ENCODE results near the gene RFK.

Gene RFK

DNA sequence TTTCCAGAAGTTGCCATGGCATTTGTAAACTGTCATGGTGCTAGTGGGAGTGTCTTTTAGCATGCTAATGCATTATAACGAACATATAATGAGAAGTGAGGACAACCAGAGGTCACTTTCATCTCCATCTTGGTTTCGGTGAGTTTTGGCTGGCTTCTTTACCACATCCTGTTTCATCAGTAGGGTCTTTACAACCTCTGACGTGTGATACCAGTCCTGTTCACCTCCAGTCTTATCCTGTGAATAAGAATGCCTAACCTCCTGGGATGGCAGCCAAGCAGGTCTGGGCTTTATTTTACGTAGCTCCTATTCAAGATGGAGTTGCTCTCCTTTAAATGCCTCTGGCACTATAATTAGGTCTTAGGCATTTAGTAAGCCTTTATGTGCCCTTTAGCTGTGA is 20.4 kb upstream of the RFK start:
- H3K4me3 ChIP-seq (ENCODE audit: low read depth, low read length): no peak overlapping the region
- DNase-seq (ENCODE audit: low read depth): peak; percentile 46
- TF ChIP-seq, protein P1, sequence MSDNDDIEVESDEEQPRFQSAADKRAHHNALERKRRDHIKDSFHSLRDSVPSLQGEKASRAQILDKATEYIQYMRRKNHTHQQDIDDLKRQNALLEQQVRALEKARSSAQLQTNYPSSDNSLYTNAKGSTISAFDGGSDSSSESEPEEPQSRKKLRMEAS (IDR thresholded peaks at IDR 0.05; ENCODE audit: low read depth, low read length): no peak
- TF ChIP-seq, protein P2, sequence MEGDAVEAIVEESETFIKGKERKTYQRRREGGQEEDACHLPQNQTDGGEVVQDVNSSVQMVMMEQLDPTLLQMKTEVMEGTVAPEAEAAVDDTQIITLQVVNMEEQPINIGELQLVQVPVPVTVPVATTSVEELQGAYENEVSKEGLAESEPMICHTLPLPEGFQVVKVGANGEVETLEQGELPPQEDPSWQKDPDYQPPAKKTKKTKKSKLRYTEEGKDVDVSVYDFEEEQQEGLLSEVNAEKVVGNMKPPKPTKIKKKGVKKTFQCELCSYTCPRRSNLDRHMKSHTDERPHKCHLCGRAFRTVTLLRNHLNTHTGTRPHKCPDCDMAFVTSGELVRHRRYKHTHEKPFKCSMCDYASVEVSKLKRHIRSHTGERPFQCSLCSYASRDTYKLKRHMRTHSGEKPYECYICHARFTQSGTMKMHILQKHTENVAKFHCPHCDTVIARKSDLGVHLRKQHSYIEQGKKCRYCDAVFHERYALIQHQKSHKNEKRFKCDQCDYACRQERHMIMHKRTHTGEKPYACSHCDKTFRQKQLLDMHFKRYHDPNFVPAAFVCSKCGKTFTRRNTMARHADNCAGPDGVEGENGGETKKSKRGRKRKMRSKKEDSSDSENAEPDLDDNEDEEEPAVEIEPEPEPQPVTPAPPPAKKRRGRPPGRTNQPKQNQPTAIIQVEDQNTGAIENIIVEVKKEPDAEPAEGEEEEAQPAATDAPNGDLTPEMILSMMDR (IDR thresholded peaks at IDR 0.05; ENCODE audit: low read depth, low read length): no peak
- TF ChIP-seq MYC (IDR thresholded peaks at IDR 0.05; ENCODE audit: low read depth, low read length): no peak
- no peak for TF ChIP-seq POLR2A (IDR thresholded peaks at IDR 0.05; ENCODE audit: extremely low read depth, insufficient read length)

DNA sequence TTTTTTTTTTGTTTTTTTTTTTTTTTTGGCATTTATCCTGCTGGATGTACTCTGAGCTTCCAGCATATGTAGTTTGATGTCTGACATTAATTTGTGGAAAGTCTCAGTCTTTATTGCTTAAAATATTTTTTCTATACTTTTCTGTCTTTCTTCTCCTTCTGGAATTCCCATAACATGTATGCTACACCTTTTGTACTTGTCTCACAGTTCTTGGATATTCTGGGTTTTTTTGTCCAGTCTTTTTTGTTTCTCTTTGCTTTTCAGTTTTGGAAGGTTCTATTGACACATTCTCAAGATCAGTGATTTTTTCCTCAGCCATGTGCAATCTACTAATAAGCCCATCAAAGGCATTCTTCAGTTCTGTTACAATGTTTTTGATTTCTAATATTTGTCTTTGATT is 19.4 kb upstream of the RFK start:
- H3K4me3 ChIP-seq (ENCODE audit: low read depth, low read length): no peak overlapping the region
- TF ChIP-seq POLR2A (IDR thresholded peaks at IDR 0.05; ENCODE audit: extremely low read depth, insufficient read length) (no peak), MYC (IDR thresholded peaks at IDR 0.05; ENCODE audit: low read depth, low read length) (no peak)
- TF ChIP-seq, protein P1 (IDR thresholded peaks at IDR 0.05; ENCODE audit: low read depth, low read length): no peak
- TF ChIP-seq, protein P2 (IDR thresholded peaks at IDR 0.05; ENCODE audit: low read depth, low read length): no peak
- no peak for DNase-seq (ENCODE audit: low read depth)

DNA sequence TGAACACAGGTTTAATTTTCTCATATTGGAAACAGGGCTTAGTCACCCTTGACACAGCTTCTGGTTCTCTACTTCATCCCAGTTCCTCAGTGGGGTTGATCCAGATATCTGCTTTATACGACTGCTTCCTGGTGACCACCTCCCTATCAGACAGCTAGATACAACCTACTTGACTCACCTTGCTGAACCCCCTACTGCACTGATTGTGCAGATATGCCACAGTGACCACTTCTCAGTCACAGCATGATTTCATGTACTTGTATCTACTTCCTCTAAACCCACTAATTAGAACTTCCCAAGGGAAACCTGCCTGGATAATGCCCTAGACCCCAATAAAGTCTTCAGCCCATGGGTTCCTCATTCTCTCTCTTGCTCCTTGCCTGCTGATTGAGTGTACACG is 18.4 kb upstream of the RFK start:
- H3K4me3 ChIP-seq (ENCODE audit: low read depth, low read length): no peak overlapping the region
- peak; percentile 38 for DNase-seq (ENCODE audit: low read depth)
- TF ChIP-seq, protein P1 (IDR thresholded peaks at IDR 0.05; ENCODE audit: low read depth, low read length): no peak
- TF ChIP-seq MYC (IDR thresholded peaks at IDR 0.05; ENCODE audit: low read depth, low read length) (no peak), POLR2A (IDR thresholded peaks at IDR 0.05; ENCODE audit: extremely low read depth, insufficient read length) (no peak)
- TF ChIP-seq, protein P2 (IDR thresholded peaks at IDR 0.05; ENCODE audit: low read depth, low read length): no peak

DNA sequence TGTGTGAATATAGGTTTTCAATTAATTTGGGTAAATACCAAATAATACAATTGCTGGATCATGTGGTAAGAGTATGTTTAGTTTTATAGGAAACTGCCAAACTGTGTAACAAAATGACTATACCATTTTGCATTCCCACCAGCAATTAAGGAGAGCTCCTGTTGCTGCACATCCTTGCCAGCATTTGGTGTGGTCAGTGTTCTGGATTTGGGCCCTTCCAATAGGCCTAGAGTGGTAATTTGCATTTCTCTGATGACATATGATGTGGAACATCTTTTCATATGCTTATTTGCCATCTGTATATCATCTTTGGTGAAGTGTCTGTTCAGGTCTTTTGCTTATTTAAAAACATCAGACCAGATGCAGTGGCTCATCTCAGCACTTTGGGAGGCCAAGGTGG is 11.6 kb upstream of the RFK start:
- H3K4me3 ChIP-seq (ENCODE audit: low read depth, low read length): no peak overlapping the region
- DNase-seq (ENCODE audit: low read depth): no peak
- TF ChIP-seq MYC (IDR thresholded peaks at IDR 0.05; ENCODE audit: low read depth, low read length): no peak
- TF ChIP-seq, protein P2 (IDR thresholded peaks at IDR 0.05; ENCODE audit: low read depth, low read length): no peak
- TF ChIP-seq POLR2A (IDR thresholded peaks at IDR 0.05; ENCODE audit: extremely low read depth, insufficient read length): no peak
- TF ChIP-seq, protein P1 (IDR thresholded peaks at IDR 0.05; ENCODE audit: low read depth, low read length): no peak

DNA sequence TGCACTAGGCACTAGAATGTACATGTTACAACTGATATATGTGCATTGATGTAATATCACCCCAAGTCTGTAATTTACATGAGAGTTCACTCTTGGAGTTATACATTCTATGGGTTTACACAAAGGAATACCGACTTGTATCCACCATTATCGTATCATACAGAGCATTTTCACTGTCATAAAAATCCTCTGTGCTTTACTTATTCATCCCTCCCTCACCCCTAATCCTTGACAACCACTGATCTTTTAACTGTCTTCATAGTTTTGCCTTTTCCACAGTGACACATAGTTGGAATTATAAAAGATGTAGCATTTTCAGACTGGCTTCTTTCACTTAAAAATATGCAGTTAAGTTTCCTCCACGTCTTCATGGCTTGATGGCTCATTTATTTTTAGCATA is 11.1 kb upstream of the RFK start:
- H3K4me3 ChIP-seq (ENCODE audit: low read depth, low read length): no peak overlapping the region
- TF ChIP-seq, protein P2 (IDR thresholded peaks at IDR 0.05; ENCODE audit: low read depth, low read length): no peak
- TF ChIP-seq MYC (IDR thresholded peaks at IDR 0.05; ENCODE audit: low read depth, low read length) (no peak), POLR2A (IDR thresholded peaks at IDR 0.05; ENCODE audit: extremely low read depth, insufficient read length) (no peak)
- TF ChIP-seq, protein P1 (IDR thresholded peaks at IDR 0.05; ENCODE audit: low read depth, low read length): no peak
- no peak for DNase-seq (ENCODE audit: low read depth)

DNA sequence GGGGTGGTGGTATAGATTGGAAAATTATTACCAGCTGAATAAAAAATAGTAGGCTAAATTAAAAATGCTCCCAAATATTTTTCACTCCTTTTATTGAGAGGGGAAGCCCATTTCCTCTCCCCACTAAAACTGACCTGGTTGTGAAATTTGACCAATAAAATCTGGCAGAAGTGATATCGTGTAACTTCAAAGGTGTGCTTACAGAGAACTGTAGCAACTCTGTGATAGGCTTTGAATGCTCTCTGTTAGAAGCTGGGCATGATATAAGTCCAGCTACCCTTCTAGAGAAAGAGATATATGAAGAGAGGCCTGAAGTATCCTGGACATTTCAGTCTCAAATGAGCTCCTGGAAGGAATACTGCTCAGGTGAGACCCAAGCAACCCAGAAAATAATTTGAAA is 10.2 kb upstream of the RFK start:
- no peak overlapping the region for H3K4me3 ChIP-seq (ENCODE audit: low read depth, low read length)
- TF ChIP-seq, protein P1 (IDR thresholded peaks at IDR 0.05; ENCODE audit: low read depth, low read length): no peak
- TF ChIP-seq, protein P2 (IDR thresholded peaks at IDR 0.05; ENCODE audit: low read depth, low read length): no peak
- TF ChIP-seq MYC (IDR thresholded peaks at IDR 0.05; ENCODE audit: low read depth, low read length): no peak
- TF ChIP-seq POLR2A (IDR thresholded peaks at IDR 0.05; ENCODE audit: extremely low read depth, insufficient read length): no peak
- no peak for DNase-seq (ENCODE audit: low read depth)
